CD4-positive, alpha-beta T cell (primary cell): ENCODE data around the gene NRROS. TPM values are rescaled to one million over a fixed set of nuclear protein-coding genes. Genes with fewer than 3 reads are reported as not detected.

Experiments used
- ATAC-seq: fragments of 200-7000 bp; cut with Tn5 transposase; one replicate; pipeline ENCODE4 v1.10.0; 2022; ENCODE audit warnings: mild to moderate bottlenecking; ENCODE audit not compliant: poor library complexity
- CTCF ChIA-PET: fragments of 350-600 bp; sonication (Branson Sonifier 250); formaldehyde crosslinking; loops from one replicate; lab custom pipeline; 2021; ENCODE audit warnings: antibody characterized with exemption, inconsistent platforms; lab: Charles Lee
- POLR2A ChIA-PET: fragments of 350-600 bp; sonication (Branson Sonifier 250); formaldehyde crosslinking; loops from one replicate; lab custom pipeline; 2021; ENCODE audit warnings: antibody characterized with exemption, inconsistent platforms; lab: Charles Lee
- DNase-seq, 14 experiments: peaks; one replicate each; pipeline ENCODE4 v3.0.0-alpha.2; 2013 to 2020; ENCODE audit warnings: mixed read lengths in 2 of 14
- H3K27ac ChIP-seq, 2 donors: one replicate each; pipeline versions ENCODE4 v1.5.1 to v1.7.0; 2013; ENCODE audit warnings: low read length in 2 of 2, low read depth in 1 of 2, mild to moderate bottlenecking in 1 of 2
- H3K27me3 ChIP-seq, 2 experiments: 1 replicate in 1 of 2; 2 replicates in 1 of 2; pipeline versions ENCODE4 v1.6.1 to v1.7.0; 2013; ENCODE audit warnings: low read length in 2 of 2, control low read depth in 1 of 2, mild to moderate bottlenecking in 1 of 2, moderate library complexity in 1 of 2; ENCODE audit not compliant: insufficient read depth in 2 of 2, control insufficient read depth in 1 of 2
- H3K36me3 ChIP-seq: one replicate; pipeline ENCODE4 v1.6.1; 2013; ENCODE audit warnings: low read length, control low read depth; ENCODE audit not compliant: insufficient read depth
- H3K4me1 ChIP-seq: one replicate; pipeline ENCODE4 v1.6.1; 2013; ENCODE audit warnings: low read length, control low read depth; ENCODE audit not compliant: insufficient read depth
- H3K4me3 ChIP-seq: one replicate; pipeline ENCODE4 v1.5.1; 2013; ENCODE audit warnings: mild to moderate bottlenecking, low read length, moderate library complexity
- H3K9me3 ChIP-seq, 2 experiments: 1 replicate in 1 of 2; 2 replicates in 1 of 2; pipeline versions ENCODE4 v1.6.1 to v1.7.0; 2013; ENCODE audit warnings: low read length in 2 of 2, mild to moderate bottlenecking in 2 of 2, control low read depth in 1 of 2, moderate library complexity in 1 of 2; ENCODE audit not compliant: control insufficient read depth in 1 of 2, insufficient read depth in 1 of 2
- H3K27ac Mint-ChIP-seq: one replicate; pipeline ENCODE4 v1.8.0; 2020; ENCODE audit warnings: mixed read lengths
- H3K27me3 Mint-ChIP-seq: one replicate; pipeline ENCODE4 v1.8.0; 2021; ENCODE audit warnings: mixed read lengths
- H3K36me3 Mint-ChIP-seq: one replicate; pipeline ENCODE4 v1.8.0; 2021; ENCODE audit warnings: low read depth, mixed read lengths
- H3K4me1 Mint-ChIP-seq: one replicate; pipeline ENCODE4 v1.8.0; 2021; ENCODE audit warnings: low read depth, mixed read lengths
- H3K4me3 Mint-ChIP-seq: one replicate; pipeline ENCODE4 v1.8.0; 2020; ENCODE audit warnings: mild to moderate bottlenecking, mixed read lengths
- H3K9me3 Mint-ChIP-seq: one replicate; pipeline ENCODE4 v1.8.0; 2020; ENCODE audit warnings: mixed read lengths
- CTCF ChIP-seq: fragments of 200-600 bp; IDR thresholded peaks from one replicate; pipeline ENCODE4 v1.8.0; 2022; ENCODE audit warnings: antibody characterized with exemption, mild to moderate bottlenecking
- intact Hi-C, 2 experiments: fragments of 100-400 bp; cut with DNase I in 1 of 2; cut with micrococcal nuclease in 1 of 2; formaldehyde crosslinking; loops; one replicate each; pipeline versions ENCODE4 v1.15.1 to v1.9.0; 2023 to 2025; cut with DNase I, micrococcal nuclease
- total RNA-seq, 174 experiments: library from RNA in 2 of 174; stranded (reverse) in 2 of 174; gene quantifications; one replicate each; pipeline ENCODE4 v1.2.3 and lab custom pipeline; 2021 to 2026

NRROS gene
- total RNA-seq, 2 experiments from 2014 or later = 7.4 to 8.4 TPM

DNA sequence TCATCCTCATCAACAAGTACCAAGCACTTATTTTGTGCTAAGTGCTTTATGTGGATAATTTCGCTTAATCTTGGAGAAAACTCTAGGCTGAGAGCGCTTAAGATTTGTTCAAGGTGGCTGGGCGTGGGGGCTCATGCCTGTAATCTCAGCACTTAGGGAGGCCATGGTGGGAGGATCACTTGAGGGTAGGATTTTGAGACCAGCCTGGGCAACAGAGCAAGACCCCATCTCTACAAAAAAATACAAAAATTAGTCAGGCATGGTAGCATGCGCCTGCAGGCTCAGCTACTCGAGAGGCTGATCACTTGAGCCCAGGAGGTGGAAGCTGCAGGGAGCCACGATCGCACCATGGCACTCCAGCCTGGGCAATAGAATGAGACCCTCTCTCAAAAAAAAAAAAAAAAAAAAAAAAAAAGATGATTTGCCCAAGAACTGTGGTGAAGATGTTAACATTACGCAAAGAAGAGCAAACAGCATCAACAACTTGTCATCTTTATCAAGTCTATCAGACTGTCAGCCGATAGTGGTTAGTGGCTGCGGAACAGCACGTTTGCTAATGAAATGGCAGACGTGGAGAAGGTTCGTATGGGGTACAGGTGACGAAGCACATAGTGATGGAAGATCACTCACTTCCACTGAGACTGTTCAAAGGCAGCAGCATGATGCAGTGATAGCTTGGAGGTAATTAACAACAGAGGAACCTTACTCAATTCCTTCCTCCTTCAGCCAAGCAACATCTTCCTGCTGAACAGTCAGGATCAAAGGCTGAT, 27.7 kb downstream of the NRROS start:
- ChIA-PET CTCF (interaction anchor here (0.6 kb wide), 1 partner anchor 83 kb away, joined by 3 read pairs; no protein-coding TSS in a partner anchor), POLR2A (no interaction called here)
- H3K27me3 ChIP-seq = no peaks in the 10 kb centered on the region
- H3K27ac Mint-ChIP-seq = peak overlapping the region; percentile 42
- H3K4me3 ChIP-seq = no peak overlapping the region
- no peak for TF ChIP-seq CTCF
- H3K4me3 Mint-ChIP-seq = no peak overlapping the region
- peaks cover 29% of the 10 kb centered on the region for H3K4me1 Mint-ChIP-seq
- peaks cover 19% of the 10 kb centered on the region for H3K4me1 ChIP-seq
- H3K27ac ChIP-seq = no peak overlapping the region
- intact Hi-C loops = no loop called here
- no peaks in the 10 kb centered on the region for H3K9me3 ChIP-seq
- ATAC-seq (no peak), DNase-seq (no peak)
- H3K9me3 Mint-ChIP-seq = no peaks in the 10 kb centered on the region
- H3K27me3 Mint-ChIP-seq = no peaks in the 10 kb centered on the region
- H3K36me3 Mint-ChIP-seq = peaks cover 11% of the 10 kb centered on the region
- H3K36me3 ChIP-seq = peaks cover 3% of the 10 kb centered on the region

GRCh38 chr3:196670339-196670738, 30.8 kb downstream of the NRROS start:
- peak; percentile 39 for ATAC-seq

DNA sequence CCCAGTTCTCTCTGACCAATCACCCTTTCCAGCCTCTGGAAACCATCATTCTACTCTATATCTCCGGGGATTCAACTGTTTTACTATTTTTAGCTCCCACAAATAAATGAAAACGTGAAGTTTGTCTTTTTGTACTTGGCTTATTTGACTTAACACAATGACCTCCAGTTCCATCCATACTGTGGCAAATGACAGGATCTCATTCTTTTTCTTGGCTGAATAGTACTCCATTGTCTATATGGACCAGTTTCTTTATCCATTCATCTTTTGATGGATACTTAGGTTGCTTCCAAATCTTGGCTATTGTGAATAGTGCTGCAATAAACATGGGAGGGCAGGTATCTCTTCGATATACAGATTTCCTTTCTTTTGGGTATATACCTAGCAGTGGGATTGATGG, 34.1 kb downstream of the NRROS start:
- no peak overlapping the region for H3K27ac ChIP-seq
- H3K36me3 ChIP-seq = no peaks in the 10 kb centered on the region
- H3K27me3 ChIP-seq = no peaks in the 10 kb centered on the region
- ChIA-PET POLR2A (no interaction called here), CTCF (no interaction called here)
- TF ChIP-seq CTCF = no peak
- Mint-ChIP-seq H3K4me1 (peaks cover 35% of the 10 kb centered on the region), H3K27ac (no peak overlapping the region), H3K36me3 (no peaks in the 10 kb centered on the region), H3K27me3 (no peaks in the 10 kb centered on the region), H3K9me3 (no peaks in the 10 kb centered on the region), H3K4me3 (no peak overlapping the region)
- H3K9me3 ChIP-seq = no peaks in the 10 kb centered on the region
- H3K4me3 ChIP-seq = no peak overlapping the region
- DNase-seq (no peak), ATAC-seq (no peak)
- intact Hi-C loops = no loop called here
- peaks cover 34% of the 10 kb centered on the region for H3K4me1 ChIP-seq

More at GRCh38 chr3:196670339-196670738, 30.8 kb downstream of the NRROS start:
- peaks cover 21% of the 10 kb centered on the region for H3K4me1 ChIP-seq
- H3K9me3 Mint-ChIP-seq = no peaks in the 10 kb centered on the region
- ChIA-PET POLR2A (interaction anchor here (0.6 to 1.5 kb wide), 7 partner anchors 23 to 380 kb away, joined by 3 to 7 read pairs (median 3); no protein-coding TSS in a partner anchor), CTCF (interaction anchor here (0.7 to 1.4 kb wide), 3 partner anchors 24 to 66 kb away, joined by 3 read pairs; no protein-coding TSS in a partner anchor)
- DNase-seq = peak in 2 of 14 experiments; percentile 20 to 31
- H3K9me3 ChIP-seq = no peaks in the 10 kb centered on the region
- intact Hi-C loops = no loop called here
- H3K4me1 Mint-ChIP-seq = peaks cover 29% of the 10 kb centered on the region
- H3K4me3 Mint-ChIP-seq = peak overlapping the region; percentile 50
- no peaks in the 10 kb centered on the region for H3K36me3 ChIP-seq
- no peaks in the 10 kb centered on the region for H3K27me3 ChIP-seq
- no peaks in the 10 kb centered on the region for H3K36me3 Mint-ChIP-seq
- H3K27ac Mint-ChIP-seq = peak overlapping the region; percentile 75
- peak overlapping the region in 1 of 2 donors; percentile 41 for H3K27ac ChIP-seq
- peak overlapping the region; percentile 20 for H3K4me3 ChIP-seq
- TF ChIP-seq CTCF = no peak
- no peaks in the 10 kb centered on the region for H3K27me3 Mint-ChIP-seq
